SU-DHL-6 (cell line): ENCODE results near the gene MSL3B.

Experiments used
- H2AFZ ChIP-seq: fragments of 200-600 bp; sonication (generic); 2 replicates; pipeline ENCODE4 v1.6.1; 2014; ENCODE audit warnings: low read depth, mild to moderate bottlenecking, moderate library complexity, mixed read lengths, antibody characterized with exemption, low read length; ENCODE audit not compliant: severe bottlenecking
- H3F3A ChIP-seq: fragments of 200-600 bp; shearing (Covaris generic); 2 replicates; pipeline ENCODE4 v1.6.0; 2016; ENCODE audit warnings: antibody characterized with exemption, mild to moderate bottlenecking; ENCODE audit not compliant: insufficient read depth
- H3K27ac ChIP-seq: fragments of 200-600 bp; sonication (generic); 2 replicates; pipeline ENCODE4 v1.5.1; 2016; ENCODE audit warnings: low read depth, mild to moderate bottlenecking, low read length, moderate library complexity, mixed read lengths
- H3K27me3 ChIP-seq: fragments of 200-600 bp; sonication (generic), shearing (Covaris generic); 2 replicates; pipeline ENCODE4 v1.6.0; 2014; ENCODE audit warnings: mild to moderate bottlenecking, low read length
- H3K36me3 ChIP-seq: fragments of 200-600 bp; sonication (generic); 2 replicates; pipeline ENCODE4 v1.6.1; 2014; ENCODE audit warnings: mild to moderate bottlenecking, low read length, mixed read lengths
- H3K4me2 ChIP-seq: fragments of 300-600, 200-600 bp; shearing (Covaris generic), sonication (generic); 2 replicates; pipeline ENCODE4 v1.6.0; 2014; ENCODE audit warnings: low read length, low read depth, mild to moderate bottlenecking; ENCODE audit not compliant: poor library complexity, severe bottlenecking
- H3K4me3 ChIP-seq: fragments of 200-600 bp; sonication (generic); 2 replicates; pipeline ENCODE4 v1.5.1; 2014; ENCODE audit warnings: antibody characterized with exemption, low read length, mild to moderate bottlenecking, mixed read lengths; ENCODE audit not compliant: insufficient read depth, poor library complexity, severe bottlenecking
- H3K79me2 ChIP-seq: fragments of 200-600 bp; sonication (generic); 2 replicates; pipeline ENCODE4 v1.6.1; 2014; ENCODE audit warnings: mild to moderate bottlenecking, low read length, moderate library complexity; ENCODE audit not compliant: insufficient read depth
- H3K9ac ChIP-seq: fragments of 200-600 bp; sonication (generic); 2 replicates; pipeline ENCODE4 v1.7.0; 2014; ENCODE audit warnings: mild to moderate bottlenecking, low read length
- H3K9me2 ChIP-seq: fragments of 200-600 bp; sonication (generic); replicated peaks from 2 replicates; pipeline ENCODE4 v1.6.1; 2014; ENCODE audit warnings: low read length; ENCODE audit not compliant: insufficient read depth
- H3K9me3 ChIP-seq: fragments of 200-600 bp; sonication (generic); 2 replicates; pipeline ENCODE4 v1.6.1; 2014; ENCODE audit warnings: low read length, mixed read lengths; ENCODE audit not compliant: insufficient read depth
- H4K20me1 ChIP-seq: fragments of 200-600 bp; sonication (generic); 2 replicates; pipeline ENCODE4 v1.6.1; 2014; ENCODE audit warnings: low read depth, mild to moderate bottlenecking, antibody characterized with exemption, low read length, moderate library complexity, mixed read lengths
- CTCF ChIP-seq: fragments of 200-600 bp; sonication (generic); IDR thresholded peaks from one replicate; pipeline ENCODE4 v1.5.1; 2017; ENCODE audit warnings: antibody characterized with exemption, mild to moderate bottlenecking, low read length, moderate library complexity; ENCODE audit not compliant: insufficient read depth, poor library complexity, severe bottlenecking
- EZH2phosphoT487 ChIP-seq: fragments of 200-600 bp; sonication (generic), shearing (Covaris generic); conservative IDR thresholded peaks from 2 replicates; pipeline ENCODE4 v1.6.1; 2018; ENCODE audit warnings: mild to moderate bottlenecking, antibody characterized with exemption, low read length, moderate library complexity, mixed read lengths

MSL3B gene

GRCh38 chr2:233844064-233844807 lies 23.9 kb downstream of the MSL3B start:
- Histone ChIP-seq H3K27ac (no peak overlapping the region), H4K20me1 (no peaks in the 10 kb centered on the region; the same call in 1 of the 2 replicates), H3K9me2 (no peaks in the 10 kb centered on the region), H2AFZ (no peak overlapping the region), H3K4me3 (no peak overlapping the region), H3K36me3 (peaks cover 52% of the 10 kb centered on the region), H3F3A (peaks cover 5% of the 10 kb centered on the region), H3K79me2 (peaks cover 83% of the 10 kb centered on the region), H3K27me3 (no peaks in the 10 kb centered on the region), H3K4me2 (no peak overlapping the region), H3K9ac (no peak overlapping the region), H3K9me3 (no peaks in the 10 kb centered on the region)
- TF ChIP-seq CTCF: no peak
- no peak for TF ChIP-seq EZH2phosphoT487

- Histone ChIP-seq H3K79me2 (peaks cover 80% of the 10 kb centered on the region), H3K9me2 (no peaks in the 10 kb centered on the region), H2AFZ (no peak overlapping the region), H3K4me3 (no peak overlapping the region), H4K20me1 (no peaks in the 10 kb centered on the region; the same call in 1 of the 2 replicates), H3K36me3 (peaks cover 56% of the 10 kb centered on the region), H3K27ac (no peak overlapping the region), H3K9ac (no peak overlapping the region), H3K27me3 (no peaks in the 10 kb centered on the region), H3F3A (peaks cover 16% of the 10 kb centered on the region), H3K4me2 (no peak overlapping the region), H3K9me3 (no peaks in the 10 kb centered on the region)
- TF ChIP-seq CTCF: no peak
- no peak for TF ChIP-seq EZH2phosphoT487
Measured at GRCh38 chr2:233841183-233841582, 27.0 kb downstream of the MSL3B start.

DNA sequence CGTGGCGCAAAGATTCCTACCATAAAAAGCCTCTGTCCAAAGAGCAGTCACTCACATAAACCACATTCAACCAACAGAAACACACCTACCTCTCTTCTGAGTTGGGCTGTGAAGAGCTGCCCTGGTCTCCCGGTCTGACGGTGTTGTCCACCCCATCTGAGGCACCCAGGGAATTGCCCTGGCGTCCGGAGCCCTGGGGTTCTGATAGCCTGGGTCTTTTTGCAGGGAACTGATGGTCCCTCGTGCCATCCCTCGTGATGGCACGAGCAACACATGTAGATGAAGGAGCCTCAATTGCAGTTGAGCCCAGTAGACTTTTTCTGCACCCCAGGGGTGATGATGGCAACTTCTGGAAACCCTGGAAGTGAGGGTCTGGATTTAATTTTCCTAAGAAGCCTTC lies 27.7 kb downstream of the MSL3B start:
- Histone ChIP-seq H3K4me2 (no peak overlapping the region), H3K36me3 (peaks cover 52% of the 10 kb centered on the region), H3K27ac (no peak overlapping the region), H2AFZ (no peak overlapping the region), H3K27me3 (no peaks in the 10 kb centered on the region), H4K20me1 (no peaks in the 10 kb centered on the region; the same call in 1 of the 2 replicates), H3K9ac (no peak overlapping the region), H3F3A (peaks cover 18% of the 10 kb centered on the region), H3K4me3 (no peak overlapping the region), H3K9me3 (no peaks in the 10 kb centered on the region), H3K9me2 (no peaks in the 10 kb centered on the region), H3K79me2 (peaks cover 79% of the 10 kb centered on the region)
- TF ChIP-seq CTCF (no peak), EZH2phosphoT487 (no peak)
